Hepatocyte (in vitro differentiated cells): ENCODE results near the gene NFIA. TPM values are rescaled to one million over a fixed set of nuclear protein-coding genes. Genes with fewer than 3 reads are reported as not detected.

ENCODE experiments used
- DNase-seq: peaks from one replicate; pipeline ENCODE4 v3.0.0-alpha.2; 2016; ENCODE audit warnings: low spot score
- H2AFZ ChIP-seq: fragments of 200-600 bp; sonication (generic); 2 replicates; pipeline ENCODE4 v1.6.0; 2016; ENCODE audit warnings: antibody characterized with exemption, mild to moderate bottlenecking
- H3K27ac ChIP-seq: fragments of 200-600 bp; sonication (generic); 2 replicates; pipeline ENCODE4 v1.5.1; 2016; ENCODE audit warnings: mild to moderate bottlenecking
- H3K27me3 ChIP-seq: fragments of 200-600 bp; sonication (generic); 2 replicates; pipeline ENCODE4 v1.6.1; 2016
- H3K36me3 ChIP-seq: fragments of 200-600 bp; sonication (generic); replicated peaks from 2 replicates; pipeline ENCODE4 v1.5.1; 2016; ENCODE audit warnings: low read depth; ENCODE audit not compliant: insufficient read depth
- H3K4me1 ChIP-seq: fragments of 200-600 bp; sonication (generic); 2 replicates; pipeline ENCODE4 v1.5.1; 2016; ENCODE audit warnings: mild to moderate bottlenecking, moderate library complexity; ENCODE audit not compliant: insufficient read depth
- H3K4me2 ChIP-seq: fragments of 200-600 bp; sonication (generic); 2 replicates; pipeline ENCODE4 v1.6.0; 2016
- H3K4me3 ChIP-seq: fragments of 200-600 bp; sonication (generic); 2 replicates; pipeline ENCODE4 v1.5.1; 2016; ENCODE audit warnings: mild to moderate bottlenecking
- H3K79me2 ChIP-seq: fragments of 200-600 bp; sonication (generic); 2 replicates; pipeline ENCODE4 v1.6.0; 2017; ENCODE audit warnings: mild to moderate bottlenecking
- H3K9me2 ChIP-seq: fragments of 200-600 bp; sonication (generic); replicated peaks from 2 replicates; pipeline ENCODE4 v1.6.0; 2017; ENCODE audit warnings: mild to moderate bottlenecking; ENCODE audit not compliant: insufficient read depth
- H3K9me3 ChIP-seq: fragments of 200-600 bp; sonication (generic); 2 replicates; pipeline ENCODE4 v1.5.1; 2016; ENCODE audit warnings: low read depth, mild to moderate bottlenecking
- H4K20me1 ChIP-seq: fragments of 200-600 bp; sonication (generic); 2 replicates; pipeline ENCODE4 v1.6.0; 2016; ENCODE audit warnings: mild to moderate bottlenecking; ENCODE audit not compliant: insufficient read depth, poor library complexity, severe bottlenecking
- CTCF ChIP-seq: fragments of 200-600 bp; sonication (generic); IDR thresholded peaks from 2 replicates; pipeline ENCODE4 v1.5.1; 2016; ENCODE audit warnings: antibody characterized with exemption, mild to moderate bottlenecking; ENCODE audit not compliant: poor library complexity
- EZH2 ChIP-seq: fragments of 200-600 bp; sonication (generic); IDR thresholded peaks from 2 replicates; pipeline ENCODE4 v1.6.1; 2016; ENCODE audit warnings: antibody characterized with exemption, mild to moderate bottlenecking, borderline replicate concordance
- EZH2phosphoT487 ChIP-seq: fragments of 200-600 bp; sonication (generic); IDR thresholded peaks from one replicate; pipeline ENCODE4 v1.6.1; 2018; ENCODE audit warnings: antibody characterized with exemption, mild to moderate bottlenecking, low read depth, moderate library complexity; ENCODE audit not compliant: unreplicated experiment, severe bottlenecking
- WGBS: methylation state at CpG from one replicate; pipeline ENCODE4 v1.1.6; 2016; ENCODE audit warnings: low lambda C conversion rate; ENCODE audit errors: missing lambda C conversion rate; 5-methylcytosine and 5-hydroxymethylcytosine counted together
- polyA plus RNA-seq: library from polyadenylated mRNA; unstranded; fragments of >200 nt; fragmentation: Nextera tagmentation; extraction: Ambion mirVana; gene quantifications from 2 replicates; pipeline ENCODE4 v1.2.1, GENCODE V29; 2016
- total RNA-seq: library from RNA; depleted of rRNA; stranded (reverse); fragments of >200 nt; gene quantifications from 2 replicates; pipeline ENCODE4 v1.2.3, GENCODE V29; 2014

The NFIA gene
- total and polyA plus RNA-seq, 2 experiments from 2014 or later, result 15.1 to 18.2 TPM

DNA sequence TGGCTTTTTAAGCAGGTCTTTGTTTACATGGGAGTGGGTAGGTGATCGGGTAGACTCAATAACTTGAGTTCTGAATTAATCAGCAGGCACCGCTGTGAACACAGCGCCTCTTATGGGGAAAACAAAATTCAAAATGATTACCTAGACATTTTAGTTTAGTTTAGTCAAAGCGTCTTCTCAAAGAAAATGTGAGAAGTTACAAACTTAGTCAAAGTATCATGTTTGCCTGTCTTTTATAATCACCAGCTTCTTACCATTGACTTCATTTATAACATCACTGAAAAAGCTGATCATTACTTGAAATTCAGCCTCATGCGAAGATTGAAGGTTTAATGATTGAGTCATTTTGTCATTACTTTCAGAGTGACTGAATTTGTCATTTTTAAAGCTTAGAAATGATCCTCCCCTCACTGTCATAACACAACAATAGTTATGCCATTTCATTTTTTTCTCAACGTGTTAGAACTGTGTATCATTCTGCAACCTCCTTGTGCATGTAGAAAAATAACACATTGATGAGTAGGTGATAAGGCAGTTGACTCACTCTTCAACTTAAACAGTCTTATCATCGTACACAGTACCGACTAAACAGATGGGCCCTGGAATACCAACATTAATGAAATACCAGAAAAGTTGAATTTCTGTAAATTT, 188.5 kb downstream of the NFIA start:
- WGBS, result 69% methylated on average over 8 of the region's 8 CpGs
- Histone ChIP-seq H3K27ac (no peak overlapping the region), H3K79me2 (no peaks in the 10 kb centered on the region), H3K4me3 (no peak overlapping the region), H3K9me2 (no peaks in the 10 kb centered on the region), H3K36me3 (no peaks in the 10 kb centered on the region), H2AFZ (no peak overlapping the region), H3K4me1 (no peaks in the 10 kb centered on the region), H3K9me3 (no peaks in the 10 kb centered on the region), H4K20me1 (no peaks in the 10 kb centered on the region), H3K27me3 (no peaks in the 10 kb centered on the region), H3K4me2 (no peak overlapping the region)
- no peak for DNase-seq
- no peak for TF ChIP-seq CTCF
- no peak for TF ChIP-seq EZH2phosphoT487
- no peak for TF ChIP-seq EZH2

DNA sequence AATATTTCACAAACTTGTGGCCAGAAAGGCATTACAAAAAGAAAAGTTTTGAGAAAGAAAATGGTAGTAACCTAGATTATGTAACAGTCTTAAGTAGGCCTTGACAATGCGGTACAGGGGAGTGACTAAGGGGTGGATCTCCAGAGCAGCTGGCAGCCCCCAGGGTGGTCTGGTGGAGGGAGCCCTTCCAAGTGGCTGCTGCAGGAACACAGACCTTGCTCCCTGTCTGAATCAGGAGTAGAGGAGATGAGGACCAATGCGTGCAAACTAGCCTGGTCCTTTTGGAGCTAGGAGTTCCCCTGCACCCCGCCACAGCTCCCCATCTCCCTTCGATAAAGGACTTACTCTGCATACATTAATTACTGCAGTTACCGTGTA, 189.0 kb downstream of the NFIA start:
- WGBS, result 84% methylated on average over 5 of the region's 5 CpGs
- Histone ChIP-seq H3K79me2 (no peaks in the 10 kb centered on the region), H3K9me2 (no peaks in the 10 kb centered on the region), H3K27me3 (no peaks in the 10 kb centered on the region), H3K27ac (no peak overlapping the region), H3K4me2 (no peak overlapping the region), H3K36me3 (no peaks in the 10 kb centered on the region), H2AFZ (no peak overlapping the region), H4K20me1 (no peaks in the 10 kb centered on the region), H3K4me1 (no peaks in the 10 kb centered on the region), H3K9me3 (no peaks in the 10 kb centered on the region), H3K4me3 (no peak overlapping the region)
- DNase-seq, result no peak
- no peak for TF ChIP-seq EZH2phosphoT487
- TF ChIP-seq CTCF, result no peak
- no peak for TF ChIP-seq EZH2

DNA sequence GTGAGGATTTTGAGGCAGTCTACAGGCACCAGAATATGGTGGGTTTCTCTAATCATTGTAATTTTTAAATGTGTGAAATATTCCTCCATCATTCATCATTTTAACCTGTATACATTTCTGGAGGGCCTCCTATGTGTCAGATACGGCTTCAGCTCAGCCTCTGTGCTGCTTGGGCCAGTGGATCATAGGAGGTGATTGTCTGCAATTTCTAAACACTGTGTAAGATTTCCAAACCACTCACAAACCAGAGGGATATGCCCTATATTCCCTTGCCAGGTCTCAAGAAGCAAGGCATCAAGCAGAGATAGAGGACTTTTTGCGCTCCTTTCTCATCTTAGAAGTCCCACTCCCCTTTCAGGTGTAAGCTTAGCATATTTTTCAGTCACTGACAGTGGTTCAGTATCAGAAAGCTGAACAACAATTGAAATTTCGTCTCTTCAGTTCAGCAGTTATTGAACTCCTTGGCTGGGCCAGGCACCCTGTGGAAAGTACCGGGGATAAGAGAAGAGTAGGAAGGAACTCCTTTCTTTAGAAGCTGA, 190.9 kb downstream of the NFIA start:
- H3K9me3 ChIP-seq, result no peaks in the 10 kb centered on the region
- H3K79me2 ChIP-seq, result peaks cover 3% of the 10 kb centered on the region
- H3K4me1 ChIP-seq, result no peaks in the 10 kb centered on the region
- H3K27me3 ChIP-seq, result no peaks in the 10 kb centered on the region
- no peak overlapping the region for H3K4me2 ChIP-seq
- H3K27ac ChIP-seq, result no peak overlapping the region
- no peaks in the 10 kb centered on the region for H4K20me1 ChIP-seq
- 99% methylated on average over 4 of the region's 4 CpGs for WGBS
- H3K36me3 ChIP-seq, result no peaks in the 10 kb centered on the region
- no peak for DNase-seq
- H3K4me3 ChIP-seq, result no peak overlapping the region
- no peaks in the 10 kb centered on the region for H3K9me2 ChIP-seq
- no peak overlapping the region for H2AFZ ChIP-seq
- no peak for TF ChIP-seq EZH2
- TF ChIP-seq EZH2phosphoT487, result no peak
- no peak for TF ChIP-seq CTCF
